Measurements from ENCODE around the gene TMEM44. TPM values are rescaled to one million over a fixed set of nuclear protein-coding genes. Genes with fewer than 3 reads are reported as not detected.

Gene TMEM44
- polyA plus RNA-seq, 1 experiment = 14.0 TPM

DNA sequence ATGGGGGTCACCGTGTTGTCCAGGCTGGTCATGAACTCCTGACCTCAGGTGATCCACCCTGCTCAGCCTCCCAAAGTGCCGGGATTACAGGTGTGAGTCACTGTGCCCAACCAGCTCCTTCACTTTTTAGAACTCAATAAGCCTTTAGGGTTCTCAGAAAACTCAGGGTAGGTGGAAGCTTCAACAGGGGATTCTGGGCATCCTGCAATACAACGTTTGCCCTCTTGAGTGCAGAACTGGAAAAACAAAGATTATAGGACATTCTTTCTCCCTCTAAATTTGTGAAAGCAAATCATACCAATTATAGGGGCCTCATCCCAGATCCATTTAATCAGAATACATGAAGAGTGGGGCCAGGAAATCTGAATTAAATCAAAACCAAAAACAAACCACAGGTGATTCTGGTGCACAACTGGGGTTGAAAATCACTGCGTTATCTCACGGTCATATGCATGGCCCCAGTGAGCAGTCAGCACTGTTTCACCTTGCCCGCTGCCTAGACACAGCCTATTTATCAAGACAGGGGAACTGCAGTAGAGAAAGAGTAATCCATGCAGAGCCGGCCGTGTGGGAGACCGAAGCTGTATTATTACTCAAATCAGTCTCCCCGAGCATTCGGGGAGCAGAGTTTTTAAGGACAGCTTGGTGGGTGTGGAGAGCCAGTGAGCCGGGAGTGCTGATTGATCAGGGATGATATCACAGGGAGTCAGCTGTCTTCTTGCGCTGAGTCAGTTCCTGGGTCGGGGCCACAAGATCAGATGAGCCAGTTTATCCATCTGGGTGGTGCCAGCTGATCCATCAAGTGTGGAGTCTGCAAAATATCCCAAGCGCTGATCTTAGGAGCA is 58.4 kb downstream of the TMEM44 start:
- TF ChIP-seq, protein P1, sequence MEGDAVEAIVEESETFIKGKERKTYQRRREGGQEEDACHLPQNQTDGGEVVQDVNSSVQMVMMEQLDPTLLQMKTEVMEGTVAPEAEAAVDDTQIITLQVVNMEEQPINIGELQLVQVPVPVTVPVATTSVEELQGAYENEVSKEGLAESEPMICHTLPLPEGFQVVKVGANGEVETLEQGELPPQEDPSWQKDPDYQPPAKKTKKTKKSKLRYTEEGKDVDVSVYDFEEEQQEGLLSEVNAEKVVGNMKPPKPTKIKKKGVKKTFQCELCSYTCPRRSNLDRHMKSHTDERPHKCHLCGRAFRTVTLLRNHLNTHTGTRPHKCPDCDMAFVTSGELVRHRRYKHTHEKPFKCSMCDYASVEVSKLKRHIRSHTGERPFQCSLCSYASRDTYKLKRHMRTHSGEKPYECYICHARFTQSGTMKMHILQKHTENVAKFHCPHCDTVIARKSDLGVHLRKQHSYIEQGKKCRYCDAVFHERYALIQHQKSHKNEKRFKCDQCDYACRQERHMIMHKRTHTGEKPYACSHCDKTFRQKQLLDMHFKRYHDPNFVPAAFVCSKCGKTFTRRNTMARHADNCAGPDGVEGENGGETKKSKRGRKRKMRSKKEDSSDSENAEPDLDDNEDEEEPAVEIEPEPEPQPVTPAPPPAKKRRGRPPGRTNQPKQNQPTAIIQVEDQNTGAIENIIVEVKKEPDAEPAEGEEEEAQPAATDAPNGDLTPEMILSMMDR (IDR thresholded peaks at IDR 0.05; ENCODE audit: low read depth, low read length) = peak; percentile 46
- Histone ChIP-seq H3K4me3 (ENCODE audit: low read depth, low read length) (no peak overlapping the region), H3K9me3 (ENCODE audit: control insufficient read depth, insufficient read depth, low read length) (0 out of 2 replicates have a peak, but pooled peaks cover 3% of the 10 kb centered on the region), H3K27ac (ENCODE audit: low read depth, low read length) (peak overlapping the region; percentile 81), H3K27me3 (ENCODE audit: control insufficient read depth, insufficient read depth, low read length) (no peaks in the 10 kb centered on the region)
- DNase-seq (ENCODE audit: low read depth, low spot score) = no peak
- POLR2A ChIA-PET = interaction anchor here (0.5 to 1.6 kb wide), 5 partner anchors 9 to 355 kb away, joined by 3 to 5 read pairs (median 4); no protein-coding TSS in a partner anchor
- CTCF ChIA-PET = interaction anchor here (0.7 to 2.5 kb wide), 7 partner anchors 9 to 105 kb away, joined by 3 to 15 read pairs (median 5); no protein-coding TSS in a partner anchor

DNA sequence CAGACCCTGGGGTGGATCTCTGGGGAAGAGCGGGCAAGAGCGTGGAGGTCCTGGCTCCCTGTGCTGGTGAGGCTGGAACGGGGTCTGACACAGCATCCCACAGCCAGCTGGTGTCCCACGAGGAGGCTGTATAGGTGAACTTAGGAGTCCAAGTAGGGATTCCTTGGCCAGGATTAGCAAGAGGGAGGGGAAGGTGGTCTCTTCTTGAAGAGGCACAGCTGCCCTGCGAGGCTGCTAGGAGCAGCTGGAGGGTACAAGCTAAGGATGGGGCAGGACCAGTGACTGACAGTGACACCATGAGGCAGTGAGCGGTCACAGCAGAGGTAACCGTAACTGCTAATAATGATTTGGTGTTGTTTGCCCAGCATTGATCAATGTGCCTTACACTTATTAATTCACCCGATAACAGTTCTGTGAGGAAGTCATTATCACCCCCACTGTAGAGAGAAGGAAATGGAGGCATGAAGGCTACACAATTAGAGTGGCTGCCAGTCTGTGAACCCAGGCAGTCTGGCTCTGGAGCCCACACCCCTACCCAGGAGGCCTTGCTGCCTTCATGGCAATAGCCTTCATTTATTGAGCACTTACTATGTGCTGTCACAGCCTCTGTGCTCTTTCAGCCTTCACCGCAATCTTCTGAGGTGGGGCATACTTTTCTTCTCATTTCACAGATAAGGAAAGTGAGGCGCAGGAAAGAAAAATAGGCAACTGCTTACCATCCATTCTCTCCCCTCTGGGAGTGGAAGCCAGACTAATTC is 59.4 kb downstream of the TMEM44 start:
- H3K27ac ChIP-seq (ENCODE audit: low read depth, low read length) = peak overlapping the region; percentile 81

DNA sequence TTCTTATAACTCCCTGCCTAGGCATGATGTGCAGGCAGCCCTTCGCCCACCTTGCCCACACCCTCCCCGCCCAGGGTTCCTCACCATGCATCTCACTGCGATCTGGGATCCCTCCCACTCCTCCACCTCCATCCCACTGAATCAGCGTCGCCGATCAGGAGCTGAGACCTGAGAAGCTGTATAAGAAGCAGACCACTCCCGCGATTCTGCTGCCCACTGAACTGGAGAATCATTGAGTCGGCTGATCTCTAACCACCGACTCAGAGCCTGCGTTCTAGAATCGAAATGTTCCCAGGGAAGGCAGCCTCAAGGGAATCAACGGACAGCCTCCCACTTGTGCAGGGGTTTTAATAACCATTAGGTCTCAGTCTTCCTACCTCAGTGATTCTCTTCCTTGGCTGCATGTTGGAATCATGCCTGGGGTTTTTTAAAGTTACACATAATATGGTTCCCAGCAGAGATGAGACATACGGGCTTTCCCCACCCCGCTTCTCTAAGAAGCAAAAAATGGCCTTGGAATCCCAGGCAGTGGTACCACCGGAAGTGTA is 60.2 kb downstream of the TMEM44 start:
- 0 out of 2 replicates have a peak, but pooled peaks cover 3% of the 10 kb centered on the region for H3K9me3 ChIP-seq (ENCODE audit: control insufficient read depth, insufficient read depth, low read length)
- POLR2A ChIA-PET = no interaction called here
- H3K4me3 ChIP-seq (ENCODE audit: low read depth, low read length) = no peak overlapping the region
- TF ChIP-seq, protein P1 (IDR thresholded peaks at IDR 0.05; ENCODE audit: low read depth, low read length) = no peak
- no peaks in the 10 kb centered on the region for H3K27me3 ChIP-seq (ENCODE audit: control insufficient read depth, insufficient read depth, low read length)
- H3K27ac ChIP-seq (ENCODE audit: low read depth, low read length) = no peak overlapping the region
- no peak for DNase-seq (ENCODE audit: low read depth, low spot score)
- CTCF ChIA-PET = interaction anchor here (1.5 to 2.5 kb wide), 2 partner anchors 11 to 103 kb away, joined by 5 to 15 read pairs; no protein-coding TSS in a partner anchor

More for the DNA sequence above, 59.4 kb downstream of the TMEM44 start:
- POLR2A ChIA-PET = interaction anchor here (0.5 to 1.6 kb wide), 4 partner anchors 17 to 356 kb away, joined by 3 to 4 read pairs (median 4); no protein-coding TSS in a partner anchor
- H3K9me3 ChIP-seq (ENCODE audit: control insufficient read depth, insufficient read depth, low read length) = 0 out of 2 replicates have a peak, but pooled peaks cover 3% of the 10 kb centered on the region
- no peaks in the 10 kb centered on the region for H3K27me3 ChIP-seq (ENCODE audit: control insufficient read depth, insufficient read depth, low read length)
- DNase-seq (ENCODE audit: low read depth, low spot score) = no peak
- H3K4me3 ChIP-seq (ENCODE audit: low read depth, low read length) = no peak overlapping the region
- CTCF ChIA-PET = interaction anchor here (0.7 to 2.5 kb wide), 6 partner anchors 10 to 128 kb away, joined by 3 to 15 read pairs (median 5); no protein-coding TSS in a partner anchor
- TF ChIP-seq, protein P1 (IDR thresholded peaks at IDR 0.05; ENCODE audit: low read depth, low read length) = peak; percentile 36; the same call in 1 of the 2 replicates

DNA sequence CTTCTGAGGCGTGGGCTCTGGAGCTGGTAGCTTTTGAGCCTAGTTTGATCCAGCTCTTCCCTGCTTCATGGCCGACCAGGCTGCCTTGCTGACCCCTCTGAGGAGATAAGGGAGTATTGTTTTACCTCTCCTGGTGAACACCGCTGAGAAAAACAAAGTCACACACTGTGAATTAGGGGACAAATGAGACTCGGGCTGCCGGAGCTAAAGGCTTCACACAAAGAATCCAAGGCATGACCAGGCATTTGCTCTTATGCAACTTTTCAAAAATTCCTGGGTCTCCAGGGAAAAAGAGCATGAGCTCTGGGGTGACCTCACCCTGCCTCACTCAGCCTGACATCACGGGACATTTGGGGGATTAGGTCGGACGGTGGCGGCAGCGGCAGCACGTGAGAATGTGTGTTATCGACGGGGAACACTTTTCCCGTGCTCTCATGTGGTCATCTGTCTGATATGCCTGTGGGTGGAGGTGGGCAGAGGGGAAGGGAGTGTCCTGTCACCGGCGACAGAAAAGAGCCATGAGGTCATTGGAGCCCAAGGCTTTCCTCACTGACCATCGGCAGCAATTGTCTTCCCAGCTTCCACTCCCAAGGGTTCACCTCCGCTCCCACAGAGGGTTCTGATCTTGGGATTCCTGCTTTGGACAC is 61.0 kb downstream of the TMEM44 start:
- no peak overlapping the region for H3K4me3 ChIP-seq (ENCODE audit: low read depth, low read length)
- peak overlapping the region; percentile 71 for H3K27ac ChIP-seq (ENCODE audit: low read depth, low read length)
- ChIA-PET CTCF (interaction anchor here (0.7 to 1.0 kb wide), 2 partner anchors 22 to 100 kb away, joined by 3 read pairs; no protein-coding TSS in a partner anchor), POLR2A (interaction anchor here (1.0 to 1.3 kb wide), 4 partner anchors 11 to 21 kb away, joined by 3 to 4 read pairs (median 3); no protein-coding TSS in a partner anchor)
- H3K27me3 ChIP-seq (ENCODE audit: control insufficient read depth, insufficient read depth, low read length) = no peaks in the 10 kb centered on the region
- TF ChIP-seq, protein P1 (IDR thresholded peaks at IDR 0.05; ENCODE audit: low read depth, low read length) = no peak
- H3K9me3 ChIP-seq (ENCODE audit: control insufficient read depth, insufficient read depth, low read length) = 0 out of 2 replicates have a peak, but pooled peaks cover 3% of the 10 kb centered on the region
- DNase-seq (ENCODE audit: low read depth, low spot score) = no peak
